Lower lobe of right lung (tissue), 2 donors: Measurements from ENCODE around the gene DNAJC2. TPM values are rescaled to one million over a fixed set of nuclear protein-coding genes. Genes with fewer than 3 reads are reported as not detected.

Source experiments
- ATAC-seq, 2 donors: fragments of 200-7000 bp; cut with Tn5 transposase; one replicate each; pipeline ENCODE4 v1.9.1; 2020 to 2022; ENCODE audit warnings: mild to moderate bottlenecking in 2 of 2, moderate library complexity in 2 of 2
- DNase-seq: peaks from one replicate; pipeline ENCODE4 v3.0.0-alpha.2; 2020
- H3K27ac ChIP-seq: fragments of 200-600 bp; one replicate; pipeline ENCODE4 v1.8.0; 2022
- H3K27me3 ChIP-seq: fragments of 200-600 bp; one replicate; pipeline ENCODE4 v1.8.0; 2022; ENCODE audit warnings: low read depth
- H3K36me3 ChIP-seq: fragments of 200-600 bp; one replicate; pipeline ENCODE4 v1.8.0; 2022; ENCODE audit warnings: mild to moderate bottlenecking
- H3K4me1 ChIP-seq: fragments of 200-600 bp; one replicate; pipeline ENCODE4 v1.8.0; 2022
- H3K4me3 ChIP-seq: fragments of 200-600 bp; one replicate; pipeline ENCODE4 v1.8.0; 2022; ENCODE audit warnings: mild to moderate bottlenecking
- H3K9me3 ChIP-seq: fragments of 200-600 bp; one replicate; pipeline ENCODE4 v1.8.0; 2022
- intact Hi-C: fragments of 100-400 bp; cut with DNase I; formaldehyde crosslinking; loops from one replicate; pipeline ENCODE4 v1.11.0; 2022
- total RNA-seq: library from RNA; stranded (reverse); fragmentation: NEBNext Ultra II Directional; extraction: Animal tissue kit (Norgen Biotek cat#: 25700); gene quantifications from one replicate; pipeline ENCODE4 v1.2.1, GENCODE V29; 2021
- TF ChIP-seq, protein P1 (sequence below): fragments of 200-600 bp; IDR thresholded peaks from one replicate; pipeline ENCODE4 v1.8.0; 2022; ENCODE audit warnings: antibody characterized with exemption, mild to moderate bottlenecking
- donor health status: DM: no; HTN: yes; CAD: no; lungs with severe emphysema.

Gene DNAJC2
- total RNA-seq, 1 donor from 2014 or later = 17.1 TPM

DNA sequence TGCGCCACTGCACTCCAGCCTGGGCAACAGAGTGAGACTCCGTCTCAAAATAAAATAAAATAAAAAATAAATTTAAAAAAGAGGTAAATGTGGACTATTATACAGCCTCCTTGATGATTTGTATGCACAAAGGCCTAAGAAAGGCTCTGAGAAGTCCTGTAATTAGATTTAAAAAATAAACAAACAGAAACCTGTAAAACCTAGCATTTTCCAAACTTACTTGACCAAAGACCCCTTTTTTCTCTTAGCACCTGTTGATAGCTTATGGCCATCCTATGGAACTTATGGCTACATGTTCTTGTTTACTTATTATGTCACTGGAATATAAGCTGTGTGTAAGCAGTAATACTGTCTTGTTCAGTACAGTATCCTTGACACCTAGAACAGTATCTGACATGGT is 5.7 kb downstream of the DNAJC2 start:
- ATAC-seq (no peak), DNase-seq (no peak)
- no peak overlapping the region for H3K27ac ChIP-seq
- TF ChIP-seq, protein P1, sequence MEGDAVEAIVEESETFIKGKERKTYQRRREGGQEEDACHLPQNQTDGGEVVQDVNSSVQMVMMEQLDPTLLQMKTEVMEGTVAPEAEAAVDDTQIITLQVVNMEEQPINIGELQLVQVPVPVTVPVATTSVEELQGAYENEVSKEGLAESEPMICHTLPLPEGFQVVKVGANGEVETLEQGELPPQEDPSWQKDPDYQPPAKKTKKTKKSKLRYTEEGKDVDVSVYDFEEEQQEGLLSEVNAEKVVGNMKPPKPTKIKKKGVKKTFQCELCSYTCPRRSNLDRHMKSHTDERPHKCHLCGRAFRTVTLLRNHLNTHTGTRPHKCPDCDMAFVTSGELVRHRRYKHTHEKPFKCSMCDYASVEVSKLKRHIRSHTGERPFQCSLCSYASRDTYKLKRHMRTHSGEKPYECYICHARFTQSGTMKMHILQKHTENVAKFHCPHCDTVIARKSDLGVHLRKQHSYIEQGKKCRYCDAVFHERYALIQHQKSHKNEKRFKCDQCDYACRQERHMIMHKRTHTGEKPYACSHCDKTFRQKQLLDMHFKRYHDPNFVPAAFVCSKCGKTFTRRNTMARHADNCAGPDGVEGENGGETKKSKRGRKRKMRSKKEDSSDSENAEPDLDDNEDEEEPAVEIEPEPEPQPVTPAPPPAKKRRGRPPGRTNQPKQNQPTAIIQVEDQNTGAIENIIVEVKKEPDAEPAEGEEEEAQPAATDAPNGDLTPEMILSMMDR = no peak
- peaks cover 82% of the 10 kb centered on the region for H3K36me3 ChIP-seq
- intact Hi-C loops = no loop called here
- no peak overlapping the region for H3K4me3 ChIP-seq
- no peaks in the 10 kb centered on the region for H3K27me3 ChIP-seq
- no peaks in the 10 kb centered on the region for H3K9me3 ChIP-seq
- H3K4me1 ChIP-seq = peaks cover 22% of the 10 kb centered on the region

DNA sequence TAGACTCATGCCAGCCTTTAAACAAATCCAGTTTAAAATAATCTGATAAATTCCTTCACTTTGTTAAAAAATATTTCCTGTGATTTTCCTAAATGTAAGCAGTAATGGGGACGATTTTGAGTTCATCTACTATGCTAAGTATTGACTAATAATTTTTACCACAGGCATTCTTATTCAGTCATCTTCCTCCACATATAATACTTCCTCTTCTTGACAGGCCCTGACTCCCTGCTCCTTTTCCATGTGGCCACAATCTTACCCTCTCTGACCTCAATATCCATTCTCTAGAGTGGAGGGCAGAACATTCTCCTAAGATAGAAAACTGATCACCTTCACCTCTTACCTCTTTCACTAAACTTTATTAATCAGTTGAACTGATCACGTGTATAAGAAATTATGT is 7.8 kb downstream of the DNAJC2 start:
- TF ChIP-seq, protein P1 = no peak
- H3K4me3 ChIP-seq = no peak overlapping the region
- no peaks in the 10 kb centered on the region for H3K27me3 ChIP-seq
- no peaks in the 10 kb centered on the region for H3K9me3 ChIP-seq
- peaks cover 89% of the 10 kb centered on the region for H3K36me3 ChIP-seq
- DNase-seq (no peak), ATAC-seq (no peak)
- H3K27ac ChIP-seq = no peak overlapping the region
- intact Hi-C loops = no loop called here
- H3K4me1 ChIP-seq = peaks cover 4% of the 10 kb centered on the region

DNA sequence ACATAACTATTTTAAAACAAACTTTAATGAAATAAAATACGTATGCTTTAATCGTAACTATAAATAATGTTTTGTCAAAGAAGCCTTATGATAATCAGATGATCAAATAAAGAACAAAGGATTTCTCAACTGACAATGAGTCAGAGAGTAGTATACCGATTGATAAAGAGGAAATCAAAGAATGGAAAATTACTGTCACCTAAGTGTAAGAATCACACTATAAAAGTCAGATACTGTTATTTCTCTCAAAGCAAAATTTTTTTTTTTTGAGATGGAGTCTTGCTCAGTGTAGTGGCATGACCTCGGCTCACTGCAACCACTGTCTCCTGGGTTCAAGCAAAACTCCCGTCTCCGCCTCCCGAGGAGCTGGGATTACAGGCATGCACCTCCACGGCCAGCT is 18.8 kb downstream of the DNAJC2 start:
- no peak for DNase-seq
- no peak overlapping the region for H3K27ac ChIP-seq
- ATAC-seq = no peak
- H3K4me3 ChIP-seq = no peak overlapping the region
- TF ChIP-seq, protein P1 = no peak
- intact Hi-C loops = no loop called here
- peaks cover 92% of the 10 kb centered on the region for H3K36me3 ChIP-seq
- no peaks in the 10 kb centered on the region for H3K9me3 ChIP-seq
- no peaks in the 10 kb centered on the region for H3K27me3 ChIP-seq
- no peaks in the 10 kb centered on the region for H3K4me1 ChIP-seq

DNA sequence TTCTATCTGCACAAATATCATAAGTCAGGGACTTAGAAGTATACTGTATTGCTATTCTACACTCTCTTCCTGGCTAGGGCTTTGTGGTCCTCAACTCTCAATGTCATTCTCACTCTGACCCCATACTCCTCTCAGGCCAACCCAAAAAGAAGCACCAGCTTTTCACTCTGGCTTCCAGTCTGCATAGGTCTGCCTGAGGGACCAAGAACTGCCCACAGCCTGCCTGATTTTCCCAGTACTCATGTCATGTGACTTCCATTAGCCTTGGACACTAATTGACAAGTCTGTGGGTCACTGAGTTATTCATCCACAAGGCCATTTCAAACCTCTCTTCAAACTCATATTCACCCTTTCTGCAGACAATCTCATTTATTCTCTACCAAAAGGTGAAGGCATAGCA is 27.6 kb downstream of the DNAJC2 start:
- peaks cover 100% of the 10 kb centered on the region for H3K36me3 ChIP-seq
- intact Hi-C loops = no loop called here
- H3K9me3 ChIP-seq = no peaks in the 10 kb centered on the region
- H3K4me3 ChIP-seq = no peak overlapping the region
- ATAC-seq = no peak
- H3K4me1 ChIP-seq = no peaks in the 10 kb centered on the region
- TF ChIP-seq, protein P1 = no peak
- no peak overlapping the region for H3K27ac ChIP-seq
- no peaks in the 10 kb centered on the region for H3K27me3 ChIP-seq
- DNase-seq = no peak

DNA sequence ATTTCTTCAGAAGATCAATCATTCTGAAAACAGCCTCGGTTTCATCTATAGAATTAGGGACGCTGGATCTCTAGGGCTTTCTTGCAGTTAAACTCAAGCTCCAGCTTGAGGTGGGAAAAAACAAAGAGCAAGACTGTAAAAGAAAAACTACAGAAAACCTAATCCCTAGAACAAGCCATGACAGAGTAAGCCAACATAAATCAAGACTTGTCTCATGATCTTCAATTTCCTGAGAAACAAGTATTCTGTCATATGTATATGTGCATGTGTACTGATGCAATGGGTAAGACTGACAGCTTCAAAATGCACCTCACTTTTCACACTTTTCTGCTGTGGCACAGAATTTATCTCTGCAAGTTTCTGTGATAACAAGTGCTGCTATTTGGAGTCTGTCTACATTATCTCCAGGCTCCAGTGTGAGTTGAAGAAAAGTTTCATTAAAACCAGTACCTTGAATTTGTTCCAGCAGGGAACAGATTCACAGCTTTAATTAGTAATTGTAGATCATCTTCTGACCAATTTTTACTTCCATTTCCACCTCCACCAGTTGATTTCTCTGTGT is 28.1 kb downstream of the DNAJC2 start:
- intact Hi-C loops = no loop called here
- no peaks in the 10 kb centered on the region for H3K27me3 ChIP-seq
- TF ChIP-seq, protein P1 = no peak
- H3K9me3 ChIP-seq = no peaks in the 10 kb centered on the region
- no peak overlapping the region for H3K4me3 ChIP-seq
- ATAC-seq (no peak), DNase-seq (no peak)
- H3K36me3 ChIP-seq = peaks cover 100% of the 10 kb centered on the region
- H3K27ac ChIP-seq = no peak overlapping the region
- no peaks in the 10 kb centered on the region for H3K4me1 ChIP-seq

DNA sequence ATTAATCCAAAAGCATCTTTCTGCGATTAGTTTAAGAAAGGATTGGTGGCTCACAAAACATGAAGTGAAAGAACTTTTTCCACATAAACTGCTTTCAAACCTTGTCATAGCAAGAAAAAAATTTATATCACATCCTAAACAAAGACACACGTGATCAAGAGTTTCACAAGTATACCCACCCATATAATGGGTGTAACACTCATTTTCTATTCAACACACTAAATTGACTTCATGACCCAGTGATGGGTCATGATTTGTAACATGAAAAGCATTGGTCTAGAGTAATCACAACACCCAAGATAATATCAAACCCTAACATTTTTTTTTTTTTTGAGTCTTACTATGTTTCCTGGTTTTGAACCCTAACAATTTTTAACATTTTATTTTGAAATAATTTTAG is 29.7 kb downstream of the DNAJC2 start:
- ATAC-seq = no peak
- TF ChIP-seq, protein P1 = no peak
- H3K4me1 ChIP-seq = no peaks in the 10 kb centered on the region
- no peak for DNase-seq
- no peak overlapping the region for H3K4me3 ChIP-seq
- intact Hi-C loops = no loop called here
- no peak overlapping the region for H3K27ac ChIP-seq
- peaks cover 100% of the 10 kb centered on the region for H3K36me3 ChIP-seq
- H3K9me3 ChIP-seq = no peaks in the 10 kb centered on the region
- H3K27me3 ChIP-seq = no peaks in the 10 kb centered on the region
